ENCODE data around the gene SERPINB6.
"Not testable (repeated sequence)": the region's sequence is repeated elsewhere in the genome, so short reads cannot be mapped to it uniquely, and the experiment has no call there.

The SERPINB6 gene

DNA sequence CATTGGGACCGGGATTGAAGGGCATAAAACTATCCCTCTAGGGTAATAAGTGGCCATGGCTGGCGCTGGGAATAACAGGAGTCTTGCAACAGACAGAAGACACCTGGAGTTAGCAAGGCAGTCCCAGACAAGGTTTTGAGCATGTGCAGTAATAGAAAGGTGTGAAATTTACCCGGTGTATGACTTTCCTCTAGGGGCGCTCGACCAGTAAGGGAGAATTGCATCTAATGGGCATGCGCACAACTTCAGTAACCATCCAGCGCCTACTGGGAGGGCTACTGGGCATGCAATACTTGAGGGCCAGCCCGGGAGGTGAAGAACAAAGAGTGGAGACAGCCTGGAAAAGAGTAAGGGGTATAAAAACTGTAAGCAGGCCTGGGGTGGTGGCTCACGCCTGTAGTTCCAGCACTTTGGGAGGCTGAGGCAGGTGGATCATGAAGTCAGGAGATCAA lies 32.7 kb downstream of the SERPINB6 start:
- DNase-seq (ENCODE audit: low read depth in 2 of 2) = no peak

DNA sequence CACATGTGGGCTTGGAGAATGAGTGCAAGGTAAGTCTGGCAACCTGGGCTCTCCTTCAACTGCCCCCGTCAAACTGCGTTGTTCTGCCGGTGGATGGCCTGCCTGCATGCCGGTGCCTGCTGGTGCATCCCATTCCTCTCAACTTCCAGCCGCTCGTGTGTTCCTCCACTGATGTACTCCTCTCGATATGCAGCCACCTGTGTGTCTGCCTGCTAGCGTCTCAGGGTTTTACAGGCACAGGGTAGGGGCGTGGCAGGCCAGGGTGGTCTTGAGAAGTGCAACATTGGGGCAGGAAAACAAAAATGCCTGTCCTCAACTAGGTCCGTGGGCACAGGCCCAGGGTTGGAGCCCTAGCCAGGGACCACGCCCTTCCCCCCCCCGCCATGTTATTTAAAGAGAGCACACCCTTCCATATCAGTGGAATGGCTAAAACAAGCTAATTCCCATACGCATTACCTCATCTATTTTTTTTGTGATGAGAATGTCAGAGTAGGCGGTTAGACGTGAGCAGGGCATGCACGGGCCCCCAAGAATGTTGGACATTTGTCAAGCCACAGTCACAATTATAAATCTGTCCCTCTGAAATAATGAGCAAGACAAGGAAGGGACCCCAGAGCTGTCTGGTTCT lies 33.2 kb downstream of the SERPINB6 start:
- DNase-seq (ENCODE audit: low read depth in 2 of 2) = no peak

GRCh38 chr6:2937627-2938003 lies 33.8 kb downstream of the SERPINB6 start:
- no peak for DNase-seq (ENCODE audit: low read depth in 2 of 2)

GRCh38 chr6:2935566-2936291 lies 35.6 kb downstream of the SERPINB6 start:
- no peak for DNase-seq (ENCODE audit: low read depth in 2 of 2)

GRCh38 chr6:2934057-2934456 lies 37.3 kb downstream of the SERPINB6 start:
- no peak for DNase-seq (ENCODE audit: low read depth in 2 of 2)

DNA sequence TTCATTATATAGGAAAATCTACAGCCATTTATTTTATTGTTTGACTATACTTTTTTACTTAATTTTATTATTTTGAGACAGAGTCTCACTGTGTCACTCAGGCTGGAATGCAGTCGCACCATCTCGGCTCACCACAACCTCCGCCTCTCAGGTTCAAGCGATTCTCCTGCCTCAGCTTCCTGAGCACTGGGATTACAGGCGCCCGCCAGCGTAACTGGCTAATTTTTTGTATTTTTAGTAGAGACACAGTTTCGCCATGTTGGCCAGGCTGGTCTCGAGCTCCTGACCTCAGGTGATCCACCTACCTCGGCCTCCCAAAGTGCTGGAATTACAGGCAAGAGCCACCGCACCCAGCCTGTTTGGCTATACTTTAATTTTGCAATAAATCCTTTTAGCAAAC lies 38.5 kb downstream of the SERPINB6 start:
- not testable (repeated sequence) for DNase-seq (ENCODE audit: low read depth in 2 of 2)

GRCh38 chr6:2931970-2932748 lies 39.2 kb downstream of the SERPINB6 start:
- peak; percentile 71 to 84 for DNase-seq (ENCODE audit: low read depth in 2 of 2)

DNA sequence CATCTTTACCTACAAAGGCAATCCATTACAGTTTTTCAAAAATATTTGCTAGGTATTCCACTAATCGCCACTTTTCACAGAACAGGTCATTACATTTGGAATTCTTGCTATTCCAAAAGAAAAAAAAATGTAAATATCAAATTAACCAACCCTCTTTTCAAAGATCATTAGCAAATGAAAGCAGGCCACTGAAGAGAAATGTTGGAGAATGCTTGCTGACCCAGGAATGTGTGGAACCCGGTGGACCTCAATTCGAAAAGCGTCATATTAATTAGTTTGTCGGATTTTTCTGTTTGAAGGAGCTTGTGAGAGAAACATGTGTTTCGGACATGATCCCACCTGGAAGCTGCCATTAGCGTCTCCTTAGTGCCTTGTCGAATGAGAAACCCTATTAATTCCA lies 40.3 kb downstream of the SERPINB6 start:
- no peak for DNase-seq (ENCODE audit: low read depth in 2 of 2)

DNA sequence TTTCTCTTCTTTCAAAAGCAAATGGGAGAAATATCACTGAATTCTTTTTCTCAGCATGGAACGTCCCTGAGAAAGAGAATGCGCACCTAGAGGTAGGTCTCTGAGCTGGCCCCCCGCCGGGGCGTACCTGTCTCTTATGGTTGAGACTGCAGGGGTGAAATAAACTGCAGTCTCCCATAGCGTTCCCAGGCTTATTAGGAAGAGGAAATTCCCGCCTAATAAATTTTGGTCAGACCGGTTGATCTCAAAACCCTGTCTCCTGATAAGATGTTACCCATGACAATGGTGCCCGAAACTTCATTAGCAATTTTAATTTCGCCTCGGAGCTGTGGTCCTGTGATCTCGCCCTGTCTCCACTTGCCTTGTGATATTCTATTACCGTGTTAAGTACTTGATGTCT lies 43.4 kb downstream of the SERPINB6 start:
- DNase-seq (ENCODE audit: low read depth in 2 of 2) = not testable (repeated sequence)

DNA sequence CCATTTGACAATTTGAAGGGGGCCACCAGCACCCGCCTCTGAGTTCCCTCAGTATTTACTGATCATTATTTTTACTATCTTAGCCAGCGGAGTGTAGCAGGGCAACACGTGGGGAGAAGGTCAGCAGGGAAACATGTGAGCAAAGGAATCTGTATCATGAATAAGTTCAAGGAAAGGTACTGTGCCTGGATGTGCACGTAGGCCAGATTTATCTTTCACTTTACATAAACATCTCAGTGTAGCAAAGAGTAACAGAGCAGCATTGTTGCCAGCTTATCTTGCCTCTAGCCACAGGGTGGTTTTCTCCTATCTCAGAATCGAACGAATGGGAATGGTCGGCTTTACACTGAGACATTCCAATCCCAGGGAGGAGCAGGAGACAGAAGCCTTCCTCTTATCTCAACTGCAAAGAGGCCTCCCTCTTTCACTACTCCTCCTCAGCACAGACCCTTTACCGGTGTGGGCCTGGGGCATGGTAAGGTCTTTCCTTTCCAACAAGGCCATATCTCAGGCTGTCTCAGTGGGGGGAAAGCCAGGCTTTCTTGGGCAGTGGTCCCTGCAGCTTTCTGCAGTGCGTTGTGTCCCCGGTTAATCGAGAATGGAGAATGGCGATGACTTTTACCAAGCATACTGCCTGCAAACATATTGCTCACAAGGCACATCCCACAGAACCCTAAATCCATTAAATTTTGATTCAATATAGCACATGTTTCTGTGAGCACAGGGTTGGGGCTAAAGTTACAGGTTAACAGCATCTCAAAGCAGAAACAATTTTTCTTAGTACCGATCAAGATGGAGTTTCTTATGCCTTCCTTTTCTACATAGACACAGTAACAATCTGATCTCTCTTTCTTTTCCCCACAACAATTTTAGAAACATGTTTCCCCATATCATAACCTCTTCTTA lies 45.3 kb downstream of the SERPINB6 start:
- DNase-seq (ENCODE audit: low read depth in 2 of 2) = not testable (repeated sequence)

- DNase-seq (ENCODE audit: low read depth in 2 of 2) = no peak
Measured at GRCh38 chr6:2921520-2922115, 49.7 kb downstream of the SERPINB6 start.

GRCh38 chr6:2920671-2921112 lies 50.7 kb downstream of the SERPINB6 start:
- DNase-seq (ENCODE audit: low read depth in 2 of 2) = no peak

DNA sequence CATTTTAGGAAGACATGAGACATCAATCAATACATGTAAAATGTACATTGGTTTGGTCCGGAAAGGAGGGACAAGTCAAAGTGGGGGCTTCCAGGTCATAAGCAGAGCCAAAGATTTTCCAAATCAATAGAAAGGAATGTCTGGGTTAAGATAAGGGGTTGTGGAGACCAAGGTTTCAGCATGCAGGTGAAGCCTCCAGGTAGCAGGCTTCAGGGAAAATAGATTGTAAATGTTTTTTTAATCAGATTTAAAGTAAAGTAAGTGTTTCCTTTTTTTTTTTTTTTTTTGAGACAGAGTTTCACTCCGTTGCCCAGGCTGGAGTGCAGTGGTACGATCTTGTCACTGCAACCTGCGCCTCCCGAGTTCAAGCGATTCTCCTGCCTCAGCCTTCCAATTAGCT lies 51.5 kb downstream of the SERPINB6 start:
- DNase-seq (ENCODE audit: low read depth in 2 of 2) = no peak

- DNase-seq (ENCODE audit: low read depth in 2 of 2) = no peak
Measured at GRCh38 chr6:2919401-2919800, 52.0 kb downstream of the SERPINB6 start.

DNA sequence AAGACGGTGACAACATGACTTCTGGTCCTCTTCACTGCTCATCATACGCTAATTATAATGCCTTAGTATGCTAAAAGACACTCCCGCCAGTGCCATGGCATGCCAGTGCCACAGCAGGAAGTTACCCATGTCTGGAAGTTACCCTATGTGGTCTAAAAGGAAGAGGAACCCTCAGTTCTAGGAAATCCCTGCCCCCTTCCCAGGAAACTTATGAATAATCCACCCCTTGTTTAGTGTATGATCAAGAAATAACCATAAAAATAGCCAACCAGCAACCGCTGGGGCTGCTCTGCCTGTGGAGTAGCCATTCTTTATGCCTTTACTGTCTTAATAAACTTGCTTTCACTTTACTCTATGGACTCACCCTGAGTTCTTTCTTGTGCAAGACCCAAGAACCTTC lies 52.4 kb downstream of the SERPINB6 start:
- no peak for DNase-seq (ENCODE audit: low read depth in 2 of 2)

DNA sequence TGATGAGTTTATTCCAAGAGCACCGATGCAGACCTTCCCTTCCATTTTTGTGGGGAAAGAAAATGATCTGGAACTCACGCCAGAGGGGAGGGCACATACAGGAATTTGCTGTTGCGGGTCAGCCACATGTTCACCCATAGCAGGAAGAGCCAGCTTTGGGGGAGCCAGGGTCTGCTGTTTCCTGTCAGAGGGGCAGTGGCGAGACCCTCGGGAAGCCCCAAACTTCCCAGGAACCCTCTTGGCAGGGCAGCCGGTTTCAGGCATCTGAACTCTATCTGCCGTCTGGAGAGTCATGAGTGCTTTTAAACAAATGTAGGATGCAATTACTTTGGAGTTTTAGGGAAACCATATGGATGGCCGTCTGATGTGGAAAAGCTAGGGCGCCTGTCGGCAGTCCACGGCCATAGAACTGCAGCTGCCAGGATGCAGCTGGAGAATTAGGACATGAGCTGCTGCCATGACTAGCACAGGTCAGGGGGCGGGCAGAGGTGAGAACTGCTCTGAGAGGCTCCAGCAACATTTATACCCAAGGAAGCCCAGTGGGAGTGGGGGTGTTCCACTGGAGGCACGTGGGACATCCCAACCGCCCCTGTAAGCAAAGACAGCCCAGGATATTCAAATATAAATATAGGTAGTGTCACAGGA lies 53.4 kb downstream of the SERPINB6 start:
- DNase-seq (ENCODE audit: low read depth in 2 of 2) = no peak

- DNase-seq (ENCODE audit: low read depth in 2 of 2) = no peak
Measured at GRCh38 chr6:2917065-2917464, 54.3 kb downstream of the SERPINB6 start.

DNA sequence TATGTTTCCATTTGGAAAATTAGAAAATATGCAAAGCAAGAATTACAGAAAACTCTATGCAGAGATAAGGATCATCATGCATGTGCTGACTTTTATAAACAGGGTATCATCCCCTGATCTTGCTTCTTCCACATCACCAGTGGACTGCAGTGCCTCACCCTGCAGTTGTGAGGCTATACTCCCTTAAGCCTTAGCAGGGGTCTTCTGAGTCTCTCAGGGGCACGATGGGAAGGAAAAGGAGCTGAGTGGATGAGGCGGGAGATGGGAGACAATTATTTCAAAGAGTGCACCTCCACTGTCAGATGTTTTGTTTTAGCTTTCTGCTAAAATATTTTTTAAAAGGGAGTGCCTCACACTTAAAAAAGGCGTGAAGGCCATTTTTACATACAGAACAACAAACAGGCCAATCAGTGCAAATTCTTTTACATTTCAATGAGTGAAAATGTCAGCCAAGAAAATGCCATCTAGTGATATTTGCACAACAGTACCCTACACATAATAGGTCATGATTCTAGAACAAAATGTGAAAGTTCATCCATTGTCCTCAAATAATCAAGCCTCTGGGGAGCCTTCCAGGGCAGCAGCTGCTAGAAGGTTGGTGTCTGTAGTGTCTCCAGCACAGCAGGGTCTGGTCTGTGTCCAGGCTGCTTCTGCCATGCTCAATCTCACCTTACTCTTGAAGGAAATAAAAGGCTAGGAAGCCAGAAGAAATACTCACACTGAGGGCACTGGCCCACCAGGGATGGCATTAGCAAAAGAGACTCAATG lies 55.0 kb downstream of the SERPINB6 start:
- DNase-seq (ENCODE audit: low read depth in 2 of 2) = no peak

- DNase-seq (ENCODE audit: low read depth in 2 of 2) = no peak
Measured at GRCh38 chr6:2915150-2915549, 56.2 kb downstream of the SERPINB6 start.

GRCh38 chr6:2914318-2914660 lies 57.1 kb downstream of the SERPINB6 start:
- DNase-seq (ENCODE audit: low read depth in 2 of 2) = no peak
